ENCODE results near the gene NFKB2. TPM values are rescaled to one million over a fixed set of nuclear protein-coding genes. Genes with fewer than 3 reads are reported as not detected.

NFKB2 gene
- total and polyA plus RNA-seq, 2 of the 8 experiments (the other 6 are each of a cell fraction or from before 2014, with no cell fraction given), result 20.4 to 31.4 TPM

DNA sequence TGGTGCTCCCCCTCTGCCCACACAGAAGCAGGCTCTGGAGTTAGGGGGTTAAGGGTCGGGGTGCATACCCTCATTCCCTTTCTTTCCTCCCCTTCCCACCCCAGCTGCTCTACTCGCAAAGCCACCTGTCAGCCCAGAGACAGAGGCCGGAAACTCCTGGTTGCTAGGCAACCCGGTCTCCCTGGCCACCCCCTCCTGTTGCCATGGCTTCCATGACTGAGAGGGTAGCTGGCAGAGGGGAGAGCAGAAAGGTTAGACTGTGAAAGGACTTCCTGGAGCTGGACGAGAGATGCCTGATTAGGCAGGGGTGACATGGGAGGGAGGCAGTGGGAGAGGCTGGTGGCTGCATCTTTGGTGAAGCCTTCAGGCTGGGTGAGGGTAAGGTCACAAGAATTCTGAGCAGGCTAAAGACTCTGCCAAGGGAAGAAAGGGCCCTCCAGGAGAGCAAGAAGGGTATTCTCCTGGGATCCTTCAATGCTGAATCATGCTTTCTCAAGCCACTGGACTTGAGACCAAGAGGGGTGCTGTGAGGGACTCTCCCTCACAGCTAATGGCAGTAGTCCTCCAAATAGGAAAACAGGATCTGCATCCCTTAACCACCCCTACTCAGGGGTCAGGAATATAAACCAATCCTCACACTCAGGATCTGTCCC is 17.7 kb downstream of the NFKB2 start (continued):
- no peak for TF ChIP-seq CBX8 (IDR thresholded peaks at IDR 0.05; ENCODE audit: borderline replicate concordance, low read depth, low read length)
- TF ChIP-seq TAF1 (IDR thresholded peaks at IDR 0.05; ENCODE audit: low read depth, low read length), result no peak
